ENCODE measurements around the gene MEGF10.

- TF ChIP-seq CTCF (conservative IDR thresholded peaks at IDR 0.05) (no peak), EZH2 (IDR thresholded peaks at IDR 0.05; ENCODE audit: low read depth) (no peak)
Measured at GRCh38 chr5:127506616-127507015, 216.0 kb downstream of the MEGF10 start.

All from PC-9 (cell line).